ENCODE results near the gene ACTL10. TPM values are rescaled to one million over a fixed set of nuclear protein-coding genes. Genes with fewer than 3 reads are reported as not detected.
A peak's percentile ranks its signal among the peaks of the same experiment; 100 is the strongest.

The ACTL10 gene
- total RNA-seq, 2 donors from 2014 or later, result 3.9 to 8.0 TPM

DNA sequence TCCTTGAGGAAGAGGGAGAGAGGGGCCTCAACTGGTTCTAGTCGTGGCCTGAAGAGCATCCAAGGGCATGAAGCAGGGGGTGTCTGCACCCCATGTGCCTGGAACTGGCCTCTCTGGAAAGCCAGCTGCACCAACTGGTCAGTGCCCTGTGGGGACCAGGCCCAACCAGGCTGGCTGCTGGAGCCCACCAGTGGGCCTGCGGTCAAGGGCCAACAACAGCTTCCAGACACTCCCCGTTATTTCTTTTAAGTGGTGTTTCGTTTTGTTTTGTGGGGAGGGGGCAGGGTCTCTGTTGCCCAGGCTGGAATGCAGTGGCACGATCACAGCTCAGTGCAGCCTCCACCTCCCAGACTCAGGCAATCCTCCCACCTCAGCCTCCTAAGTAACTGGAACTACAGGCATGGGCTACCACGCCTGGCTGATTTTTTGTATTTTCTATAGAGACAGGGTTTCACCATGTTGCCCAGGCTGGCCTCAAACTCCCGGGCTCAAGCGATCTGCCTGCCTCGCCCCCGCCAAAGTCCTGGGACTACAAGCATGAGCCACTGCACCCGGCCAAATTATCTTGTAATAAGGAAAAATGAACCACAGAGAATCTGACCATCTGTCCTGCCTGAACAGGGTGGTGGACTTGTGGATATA lies 16.5 kb upstream of the ACTL10 start:
- H3K9me3 ChIP-seq, result no peaks in the 10 kb centered on the region
- peaks cover 6% of the 10 kb centered on the region for H3K4me1 ChIP-seq
- no peak for TF ChIP-seq CTCF (IDR thresholded peaks at IDR 0.05)
- peak; percentile 27 for DNase-seq
- H3K27ac ChIP-seq, result no peak overlapping the region
- no peak overlapping the region for H3K4me3 ChIP-seq
- H3K9ac ChIP-seq (ENCODE audit: low read depth in 2 of 2, low read length in 2 of 2), result no peak overlapping the region
- H3K36me3 ChIP-seq, result no peaks in the 10 kb centered on the region
- intact Hi-C loops (cut with DNase I), result loop anchor here (5.0 kb wide), 1 partner anchor 193 kb away; no protein-coding TSS in a partner anchor
- H3K27me3 ChIP-seq, result no peaks in the 10 kb centered on the region

GRCh38 chr20:33650753-33651561 lies 15.8 kb upstream of the ACTL10 start:
- intact Hi-C loops (cut with DNase I), result loop anchor here (5.0 kb wide), 1 partner anchor 194 kb away; no protein-coding TSS in a partner anchor
- Histone ChIP-seq H3K27ac (no peak overlapping the region), H3K4me1 (peaks cover 6% of the 10 kb centered on the region), H3K9ac (ENCODE audit: low read depth in 2 of 2, low read length in 2 of 2) (no peak overlapping the region), H3K4me3 (no peak overlapping the region), H3K9me3 (no peaks in the 10 kb centered on the region), H3K36me3 (no peaks in the 10 kb centered on the region), H3K27me3 (no peaks in the 10 kb centered on the region)
- TF ChIP-seq CTCF (IDR thresholded peaks at IDR 0.05), result no peak
- peak; percentile 62 for DNase-seq

GRCh38 chr20:33651562-33652048 lies 15.1 kb upstream of the ACTL10 start:
- Histone ChIP-seq H3K27ac (no peak overlapping the region), H3K4me1 (peaks cover 6% of the 10 kb centered on the region), H3K9me3 (no peaks in the 10 kb centered on the region), H3K36me3 (no peaks in the 10 kb centered on the region), H3K27me3 (no peaks in the 10 kb centered on the region), H3K4me3 (no peak overlapping the region), H3K9ac (ENCODE audit: low read depth in 2 of 2, low read length in 2 of 2) (no peak overlapping the region)
- intact Hi-C loops (cut with DNase I), result loop anchor here (5.0 kb wide), 1 partner anchor 194 kb away; no protein-coding TSS in a partner anchor
- no peak for TF ChIP-seq CTCF (IDR thresholded peaks at IDR 0.05)
- peak; percentile 31 for DNase-seq

DNA sequence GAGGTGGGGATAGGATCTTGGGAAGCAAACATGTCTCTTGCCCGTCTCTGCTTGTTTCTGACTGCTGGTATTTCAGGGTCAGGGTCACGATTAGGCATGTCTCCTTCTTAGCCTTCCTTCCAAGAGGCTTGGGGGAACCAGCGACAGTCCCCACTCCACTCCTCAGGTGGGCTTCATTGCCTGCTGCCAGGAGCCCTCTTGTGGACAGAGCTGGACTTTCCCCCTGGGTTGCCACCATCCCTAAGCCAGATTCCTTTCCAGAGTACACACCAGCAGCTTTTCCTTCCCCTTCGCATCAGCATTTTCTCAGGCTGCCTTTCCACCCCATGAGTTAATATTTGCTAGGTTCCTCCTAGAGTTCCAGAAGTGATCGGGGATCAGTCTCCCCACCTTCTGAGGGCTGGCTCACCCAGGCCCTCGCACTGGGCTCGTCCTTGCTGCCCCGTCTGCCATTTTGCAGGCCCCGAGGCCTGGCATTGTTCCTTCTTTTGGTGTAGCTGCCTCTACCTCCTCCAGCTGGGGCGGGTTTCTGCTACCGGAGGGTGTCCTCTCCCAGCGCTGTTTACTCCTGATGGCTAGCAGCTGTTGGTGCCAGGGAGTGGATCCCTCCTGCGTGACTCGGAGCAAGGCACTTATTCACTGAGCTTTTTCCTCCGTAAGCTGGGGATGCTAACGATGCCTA lies 13.4 kb upstream of the ACTL10 start:
- H3K36me3 ChIP-seq, result no peaks in the 10 kb centered on the region
- DNase-seq, result peak; percentile 73
- peak overlapping the region; percentile 23 for H3K27ac ChIP-seq
- intact Hi-C loops (cut with DNase I), result loop anchor here (5.0 kb wide), 1 partner anchor 196 kb away; no protein-coding TSS in a partner anchor
- no peaks in the 10 kb centered on the region for H3K27me3 ChIP-seq
- peak; percentile 84 for TF ChIP-seq CTCF (IDR thresholded peaks at IDR 0.05)
- H3K9ac ChIP-seq (ENCODE audit: low read depth in 2 of 2, low read length in 2 of 2), result peak overlapping the region in 1 of 2 donors; percentile 61
- H3K4me3 ChIP-seq, result no peak overlapping the region
- H3K4me1 ChIP-seq, result peaks cover 6% of the 10 kb centered on the region
- no peaks in the 10 kb centered on the region for H3K9me3 ChIP-seq
